Left lung (tissue), 10 donors: ENCODE measurements around the gene MED27. TPM values are rescaled to one million over a fixed set of nuclear protein-coding genes. Genes with fewer than 3 reads are reported as not detected.

Source experiments
- ATAC-seq: fragments of 200-7000 bp; cut with Tn5 transposase; one replicate; pipeline ENCODE4 v1.9.1; 2020; ENCODE audit warnings: moderate library complexity
- DNase-seq, 4 donors: peaks; one replicate each; pipeline ENCODE4 v3.0.0-alpha.2; 2013 to 2020
- H3K27ac ChIP-seq, 2 donors: fragments of 200-600 bp; sonication (generic) in 1 of 2; one replicate each; pipeline versions ENCODE4 v1.5.0 to v1.8.0; 2020 to 2021
- H3K27me3 ChIP-seq, 2 donors: fragments of 200-600 bp; sonication (generic) in 1 of 2; one replicate each; pipeline versions ENCODE4 v1.5.0 to v1.8.0; 2020 to 2021
- H3K36me3 ChIP-seq, 2 donors: fragments of 200-600 bp; sonication (generic) in 1 of 2; one replicate each; pipeline versions ENCODE4 v1.5.0 to v1.8.0; 2020 to 2021
- H3K4me1 ChIP-seq, 2 donors: fragments of 200-600 bp; one replicate each; pipeline ENCODE4 v1.8.0; 2021
- H3K4me3 ChIP-seq, 2 donors: fragments of 200-600 bp; sonication (generic) in 1 of 2; one replicate each; pipeline versions ENCODE4 v1.5.0 to v1.8.0; 2020 to 2021; ENCODE audit warnings: mild to moderate bottlenecking in 1 of 2
- H3K9me3 ChIP-seq, 2 donors: fragments of 200-600 bp; sonication (generic) in 1 of 2; one replicate each; pipeline versions ENCODE4 v1.5.0 to v1.8.0; 2020 to 2021
- intact Hi-C, 2 donors: fragments of 100-400 bp; cut with DNase I; formaldehyde crosslinking; loops; one replicate each; pipeline versions ENCODE4 v1.11.2 to v1.14.2; 2022
- polyA plus RNA-seq, 6 donors: library from polyadenylated mRNA; unstranded; fragments of 120-200 nt; gene quantifications; one replicate each; pipeline ENCODE4 v1.2.1, GENCODE V29; 2013; ENCODE audit not compliant: insufficient read length in 6 of 6
- total RNA-seq, 2 donors: library from RNA; stranded (reverse); fragmentation: NEBNext Ultra II Directional; extraction: Animal tissue kit (Norgen Biotek cat#: 25700); gene quantifications; one replicate each; pipeline ENCODE4 v1.2.1, GENCODE V29; 2021
- TF ChIP-seq, protein P1 (sequence below), 2 donors: fragments of 200-600 bp; sonication (generic) in 1 of 2; IDR thresholded peaks; one replicate each; pipeline versions ENCODE4 v1.5.0 to v1.8.0; 2021; ENCODE audit warnings: antibody characterized with exemption in 2 of 2
- donor health status: DM: no; HTN: yes; CAD: no.
- donor health status: DM: no; HTN: no; CAD: no.

Gene MED27
- total and polyA plus RNA-seq, 8 donors, result 12.5 to 18.6 (median 16.7) TPM

GRCh38 chr9:131845305-131846298, 234.1 kb downstream of the MED27 start:
- H3K27ac ChIP-seq, result no peak overlapping the region
- peaks cover 0 to 7% of the 10 kb centered on the region in 2 donors for H3K27me3 ChIP-seq
- no peaks in the 10 kb centered on the region for H3K9me3 ChIP-seq
- intact Hi-C loops, result no loop called here
- TF ChIP-seq, protein P1, sequence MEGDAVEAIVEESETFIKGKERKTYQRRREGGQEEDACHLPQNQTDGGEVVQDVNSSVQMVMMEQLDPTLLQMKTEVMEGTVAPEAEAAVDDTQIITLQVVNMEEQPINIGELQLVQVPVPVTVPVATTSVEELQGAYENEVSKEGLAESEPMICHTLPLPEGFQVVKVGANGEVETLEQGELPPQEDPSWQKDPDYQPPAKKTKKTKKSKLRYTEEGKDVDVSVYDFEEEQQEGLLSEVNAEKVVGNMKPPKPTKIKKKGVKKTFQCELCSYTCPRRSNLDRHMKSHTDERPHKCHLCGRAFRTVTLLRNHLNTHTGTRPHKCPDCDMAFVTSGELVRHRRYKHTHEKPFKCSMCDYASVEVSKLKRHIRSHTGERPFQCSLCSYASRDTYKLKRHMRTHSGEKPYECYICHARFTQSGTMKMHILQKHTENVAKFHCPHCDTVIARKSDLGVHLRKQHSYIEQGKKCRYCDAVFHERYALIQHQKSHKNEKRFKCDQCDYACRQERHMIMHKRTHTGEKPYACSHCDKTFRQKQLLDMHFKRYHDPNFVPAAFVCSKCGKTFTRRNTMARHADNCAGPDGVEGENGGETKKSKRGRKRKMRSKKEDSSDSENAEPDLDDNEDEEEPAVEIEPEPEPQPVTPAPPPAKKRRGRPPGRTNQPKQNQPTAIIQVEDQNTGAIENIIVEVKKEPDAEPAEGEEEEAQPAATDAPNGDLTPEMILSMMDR (IDR thresholded peaks at IDR 0.05), result no peak
- DNase-seq (peak in 1 of 4 donors; percentile 54), ATAC-seq (no peak)
- no peaks in the 10 kb centered on the region for H3K36me3 ChIP-seq
- H3K4me3 ChIP-seq, result no peak overlapping the region
- no peaks in the 10 kb centered on the region for H3K4me1 ChIP-seq

GRCh38 chr9:131844745-131845118, 234.9 kb downstream of the MED27 start:
- TF ChIP-seq, protein P1 (IDR thresholded peaks at IDR 0.05), result no peak
- Histone ChIP-seq H3K9me3 (no peaks in the 10 kb centered on the region), H3K4me3 (no peak overlapping the region), H3K27ac (no peak overlapping the region), H3K27me3 (peaks cover 0 to 7% of the 10 kb centered on the region in 2 donors), H3K4me1 (no peaks in the 10 kb centered on the region), H3K36me3 (no peaks in the 10 kb centered on the region)
- no peak for DNase-seq
- intact Hi-C loops, result no loop called here
- ATAC-seq, result no peak

GRCh38 chr9:131843989-131844744, 235.5 kb downstream of the MED27 start:
- Histone ChIP-seq H3K36me3 (no peaks in the 10 kb centered on the region), H3K9me3 (no peaks in the 10 kb centered on the region), H3K4me3 (no peak overlapping the region), H3K27me3 (peaks cover 0 to 9% of the 10 kb centered on the region in 2 donors), H3K4me1 (no peaks in the 10 kb centered on the region), H3K27ac (no peak overlapping the region)
- ATAC-seq (no peak), DNase-seq (peak in 1 of 4 donors; percentile 78)
- TF ChIP-seq, protein P1 (IDR thresholded peaks at IDR 0.05), result no peak
- intact Hi-C loops, result no loop called here

DNA sequence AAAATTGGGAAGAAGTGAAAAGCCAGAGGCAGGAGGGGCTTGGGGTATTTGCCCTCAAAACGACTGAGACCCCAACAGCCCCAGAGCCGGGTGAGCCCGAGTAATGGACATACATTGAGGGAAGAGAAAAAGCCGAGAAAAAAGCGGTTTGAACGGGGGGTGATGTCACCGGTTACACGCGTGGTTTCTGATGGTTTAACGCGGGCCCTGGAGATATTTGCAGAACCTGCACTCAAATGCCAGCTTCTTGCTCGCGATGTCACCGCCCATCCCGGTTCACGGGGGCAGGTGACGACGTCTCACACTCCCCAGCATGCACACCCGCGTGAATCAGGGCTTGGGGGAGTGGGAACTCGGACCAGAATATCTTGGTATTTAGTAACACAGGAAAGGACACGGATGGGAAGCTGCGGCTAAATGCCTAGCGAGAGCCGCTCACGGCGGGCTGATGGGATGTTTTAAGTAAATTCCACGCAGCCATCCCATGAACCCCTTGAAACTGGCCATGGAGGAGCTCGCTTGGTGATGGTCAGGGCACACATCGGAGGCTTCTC, 237.8 kb downstream of the MED27 start:
- TF ChIP-seq, protein P1 (IDR thresholded peaks at IDR 0.05), result no peak
- DNase-seq, result no peak
- H3K27me3 ChIP-seq, result peaks cover 0 to 32% of the 10 kb centered on the region in 2 donors
- intact Hi-C loops, result no loop called here
- no peak overlapping the region for H3K27ac ChIP-seq
- H3K9me3 ChIP-seq, result no peaks in the 10 kb centered on the region
- H3K36me3 ChIP-seq, result no peaks in the 10 kb centered on the region
- H3K4me3 ChIP-seq, result no peak overlapping the region
- H3K4me1 ChIP-seq, result no peaks in the 10 kb centered on the region
- ATAC-seq, result no peak
